NCI-H2227 (cell line): ENCODE results near the gene ERCC6.

Source experiments
- DNase-seq: peaks from one replicate; lab custom pipeline; 2025; ENCODE audit not compliant: unreplicated experiment; lab: John Stamatoyannopoulos, UW

The ERCC6 gene

DNA sequence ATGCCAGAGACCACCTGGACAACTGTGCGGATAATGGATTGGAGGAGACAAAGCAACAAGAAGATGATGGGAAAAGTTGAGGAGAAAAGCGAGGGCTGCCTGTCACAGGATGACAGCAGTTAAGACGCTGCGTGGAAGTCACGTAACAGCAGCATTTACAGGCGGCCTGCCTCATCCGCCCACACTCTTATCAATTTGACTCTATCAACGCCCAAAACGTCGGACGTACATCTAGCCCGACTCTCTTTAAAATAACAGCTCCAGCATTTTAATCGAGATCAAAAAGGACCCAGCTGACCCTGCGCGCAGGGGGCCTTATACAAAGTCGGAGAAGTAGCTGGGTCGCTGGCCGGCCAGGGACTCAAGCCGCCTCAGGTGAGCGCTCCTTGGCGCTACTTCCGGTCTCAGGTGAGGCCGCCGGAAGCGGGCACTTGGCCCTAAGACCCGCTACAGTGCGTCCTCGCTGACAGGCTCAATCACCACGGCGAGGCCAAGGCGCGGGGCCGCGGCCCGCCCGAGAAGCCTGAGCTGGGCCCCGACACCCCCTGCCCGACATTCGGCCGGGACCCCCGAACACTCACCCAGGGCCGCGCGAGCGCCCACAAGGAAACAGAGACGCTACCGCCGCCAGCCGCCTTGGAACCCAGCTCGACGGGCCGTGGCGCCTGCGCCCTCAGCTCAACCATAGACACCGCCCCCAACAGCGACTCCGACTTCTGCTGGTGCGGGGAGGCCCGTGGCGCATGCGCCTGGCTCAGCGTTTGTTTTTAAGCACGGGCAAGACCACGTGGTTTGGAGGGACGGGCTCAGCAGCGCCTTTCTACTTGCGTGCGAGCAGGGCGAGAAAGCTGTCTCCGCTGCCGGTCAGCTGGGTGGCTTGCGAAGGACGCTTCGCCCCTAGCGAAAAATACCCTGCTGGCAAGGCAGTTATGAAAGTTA lies at the start of gene ERCC6:
TSS of gene ERCC6 (minus strand) at position 741 of the 939 bp plus-strand sequence.
- DNase-seq = peak; percentile 94

DNA sequence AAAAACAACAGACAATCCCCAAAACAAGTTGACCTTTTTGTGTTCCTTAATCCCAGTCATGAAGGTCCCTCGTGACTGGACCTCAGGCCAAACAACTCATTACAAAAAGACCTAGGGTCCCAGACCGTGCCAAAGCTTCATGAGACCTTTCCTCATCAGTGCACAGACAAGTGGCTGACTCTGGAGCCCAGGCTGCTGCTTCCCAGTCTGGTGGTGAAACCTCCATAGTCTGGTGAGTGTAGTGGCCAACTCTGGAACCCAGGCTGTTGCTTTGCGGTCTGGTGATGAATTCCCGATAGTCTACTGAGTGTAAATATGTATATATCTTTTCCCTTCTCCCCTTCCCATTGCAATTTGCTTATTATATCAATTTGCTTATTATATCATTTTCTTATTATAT lies 49.1 kb upstream of the ERCC6 start:
- DNase-seq = no peak

GRCh38 chr10:49585387-49585786 lies 46.5 kb upstream of the ERCC6 start:
- DNase-seq = no peak

- no peak for DNase-seq
These were observed 40.7 kb upstream of the ERCC6 start for GRCh38 chr10:49579621-49580020.

- no peak for DNase-seq
These were observed 39.5 kb upstream of the ERCC6 start for GRCh38 chr10:49578392-49578791.

DNA sequence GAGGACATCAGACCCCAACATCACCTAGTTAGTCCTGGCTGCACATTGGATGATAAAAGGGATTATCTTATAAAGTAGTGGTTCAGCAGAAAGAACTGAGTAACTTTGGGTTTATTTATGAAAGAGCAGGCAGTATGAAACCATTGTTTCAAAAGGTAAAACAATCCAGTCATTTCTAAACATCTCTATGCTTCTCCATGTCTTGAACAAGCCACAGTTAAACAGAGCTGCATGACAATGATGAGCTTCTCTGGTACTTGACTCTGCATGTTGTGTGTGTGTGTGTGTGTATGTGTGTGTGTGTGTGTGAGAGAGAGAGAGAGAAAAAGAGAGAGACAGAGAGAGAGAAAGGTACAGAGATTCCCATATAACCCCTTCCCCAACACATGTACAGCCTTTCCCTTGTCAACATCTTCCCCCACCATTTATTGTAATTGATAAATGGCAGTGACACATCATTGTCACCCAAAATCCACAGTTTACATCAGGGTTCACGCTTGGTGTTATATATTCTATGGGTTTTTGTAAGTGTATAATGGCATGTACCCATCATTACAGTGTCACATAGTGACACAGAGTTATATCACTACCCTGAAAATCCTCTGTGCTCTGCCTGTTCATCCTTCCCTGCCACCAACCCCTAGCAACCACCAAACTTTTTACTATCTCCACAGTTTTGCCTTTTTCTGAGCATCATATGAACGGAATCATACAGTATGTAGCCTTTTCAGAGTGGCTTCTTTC lies 38.4 kb upstream of the ERCC6 start:
- DNase-seq = no peak

GRCh38 chr10:49575489-49576072 lies 36.7 kb upstream of the ERCC6 start:
- no peak for DNase-seq

GRCh38 chr10:49572594-49573114 lies 33.7 kb upstream of the ERCC6 start:
- no peak for DNase-seq

DNA sequence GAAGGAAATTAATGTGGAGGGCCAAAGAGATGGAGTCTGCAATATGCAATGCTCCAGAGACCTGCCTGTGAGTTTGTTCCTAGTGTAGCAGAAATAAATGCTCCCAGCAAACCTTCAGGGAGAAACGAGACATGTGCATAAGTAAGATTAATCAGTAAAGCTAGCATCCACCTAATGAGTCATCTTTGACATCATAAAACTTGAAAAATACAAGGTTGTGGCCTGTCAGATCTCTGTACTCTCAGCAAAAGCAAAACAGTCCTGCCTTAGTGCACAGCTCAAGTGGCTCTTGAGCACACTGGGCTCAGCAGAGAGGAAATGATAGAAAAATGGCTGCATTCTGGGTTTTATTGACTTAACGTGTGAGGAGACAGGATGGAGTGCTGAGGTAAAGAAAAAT lies 32.5 kb upstream of the ERCC6 start:
- DNase-seq = no peak

- DNase-seq = no peak
These were observed 30.2 kb upstream of the ERCC6 start for GRCh38 chr10:49569031-49569631.

- no peak for DNase-seq
These were observed 29.3 kb upstream of the ERCC6 start for GRCh38 chr10:49568235-49568634.

DNA sequence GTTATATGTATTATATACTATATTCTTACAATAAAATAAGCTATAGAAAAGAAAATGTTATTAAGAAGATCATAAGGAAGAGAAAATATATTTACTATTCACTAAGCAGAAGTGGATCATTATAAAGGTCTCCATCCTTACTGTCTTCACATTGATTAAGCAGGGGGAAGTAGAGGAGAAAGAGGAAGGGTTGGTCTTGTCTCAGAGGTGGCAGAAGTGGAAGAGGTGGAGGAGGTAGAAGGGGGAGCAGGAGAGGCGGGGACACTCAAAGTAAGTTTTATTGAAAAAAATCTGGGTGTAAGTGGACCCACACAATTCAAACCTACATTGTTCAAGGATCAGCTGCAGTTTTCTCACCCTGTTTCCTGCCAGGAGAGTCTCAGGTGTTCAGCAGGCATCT lies 28.9 kb upstream of the ERCC6 start:
- DNase-seq = no peak

DNA sequence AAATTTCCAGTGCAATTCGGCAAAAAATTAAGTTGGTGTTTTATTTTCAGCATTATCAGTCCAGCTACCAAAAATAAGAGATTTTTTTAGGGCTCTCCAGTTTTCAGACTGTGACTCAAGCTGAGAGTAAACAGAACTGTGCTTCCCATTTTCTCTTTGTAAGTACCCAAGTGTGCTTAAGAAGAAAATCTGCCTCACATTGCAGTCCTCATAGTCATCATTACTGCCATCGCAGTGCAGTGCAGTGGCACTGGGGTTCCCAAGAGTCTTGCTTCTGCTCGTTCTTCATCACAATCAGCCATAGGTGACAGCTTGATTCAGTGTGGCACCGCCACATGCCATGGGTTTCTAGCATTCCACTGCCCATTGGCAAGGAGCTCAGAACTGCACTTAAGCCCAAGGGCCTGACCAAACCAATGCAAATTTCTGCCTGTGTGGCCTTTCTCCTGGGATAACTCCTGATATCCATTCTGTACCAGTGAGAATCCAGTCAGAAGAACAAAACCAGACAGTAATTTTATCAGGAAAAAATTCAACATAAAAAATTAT lies 25.6 kb upstream of the ERCC6 start:
- no peak for DNase-seq

DNA sequence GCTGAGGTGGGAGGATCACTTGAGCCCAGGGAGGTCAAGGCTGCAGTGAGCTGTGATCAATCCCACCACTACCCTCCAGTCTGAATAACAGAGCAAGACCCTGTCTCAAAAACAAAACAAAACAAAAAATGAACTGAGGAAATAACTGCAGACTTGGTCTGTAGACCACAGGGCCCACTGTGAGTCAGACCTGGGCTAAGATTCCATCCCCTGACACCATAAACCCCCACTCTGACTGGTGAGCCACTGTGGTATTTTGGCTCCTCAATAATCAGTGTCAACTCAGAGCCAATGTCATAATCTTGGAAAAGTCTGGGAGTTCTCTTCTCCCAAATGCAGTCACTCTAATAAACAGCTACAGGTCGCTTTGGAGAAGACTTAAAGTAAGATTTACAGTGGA lies 24.0 kb upstream of the ERCC6 start:
- DNase-seq = no peak

DNA sequence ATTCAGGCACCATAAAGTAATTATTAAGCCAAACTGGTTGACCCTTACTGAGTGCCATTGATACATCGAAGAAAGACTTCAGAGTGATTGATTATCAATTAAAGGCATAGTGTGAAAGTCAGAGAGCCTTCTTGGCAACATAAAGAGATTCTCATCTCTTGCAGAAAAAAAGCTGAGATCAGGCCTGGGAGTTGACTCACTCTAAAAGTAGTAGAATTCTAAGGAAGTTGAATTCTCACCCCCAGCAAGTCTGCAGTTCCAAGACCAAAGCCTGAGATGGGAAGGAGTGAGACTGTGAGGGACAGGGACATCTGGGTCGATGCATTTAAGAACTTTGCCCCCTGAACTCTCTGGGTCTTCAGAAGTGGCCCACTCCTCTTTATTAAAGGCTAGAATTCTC lies 21.6 kb upstream of the ERCC6 start:
- DNase-seq = no peak

- no peak for DNase-seq
These were observed 20.6 kb upstream of the ERCC6 start for GRCh38 chr10:49559476-49559875.

GRCh38 chr10:49558190-49558589 lies 19.3 kb upstream of the ERCC6 start:
- no peak for DNase-seq

GRCh38 chr10:49557681-49558080 lies 18.8 kb upstream of the ERCC6 start:
- no peak for DNase-seq

DNA sequence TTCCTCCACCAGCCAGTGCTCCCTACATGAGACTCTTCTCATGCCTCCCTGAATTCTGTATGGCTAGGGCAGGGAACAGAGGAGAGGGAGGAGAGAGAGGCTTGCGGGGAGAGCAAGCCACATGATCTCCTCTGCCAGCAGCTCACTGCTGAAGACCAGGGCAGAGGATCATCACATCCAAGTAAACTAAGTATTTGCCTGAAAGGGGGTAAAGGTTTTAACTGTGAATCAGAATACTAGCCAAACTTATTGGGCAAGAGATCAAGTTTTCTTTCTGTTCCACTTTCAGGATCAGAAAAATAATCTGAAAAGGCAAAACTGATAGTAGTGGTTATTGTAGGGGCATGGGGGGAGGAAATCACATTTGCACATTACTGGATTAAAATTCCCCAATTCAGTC lies 17.8 kb upstream of the ERCC6 start:
- no peak for DNase-seq

GRCh38 chr10:49552277-49552676 lies 13.4 kb upstream of the ERCC6 start:
- no peak for DNase-seq

GRCh38 chr10:49550563-49550962 lies 11.6 kb upstream of the ERCC6 start:
- no peak for DNase-seq
